Measurements from ENCODE around the gene C2orf81.
"Not testable (repeated sequence)": the region's sequence is repeated elsewhere in the genome, so short reads cannot be mapped to it uniquely, and the experiment has no call there.

C2orf81 gene

GRCh38 chr2:74421221-74421870 is at the start of gene C2orf81, which contains the start of gene WDR54:
C2orf81 (minus strand) TSS chr2:74421619; CDS start chr2:74421560, 59 bp downstream.
WDR54 (plus strand) TSS chr2:74421730; CDS start chr2:74422154, 424 bp downstream.
- Mint-ChIP-seq H3K9me3 (no peaks in the 10 kb centered on the region), H3K27ac (peak within 1 kb of the TSS; percentile 30 to 74 (median 38)), H3K36me3 (ENCODE audit: low read depth) (peaks cover 13% of the 10 kb centered on the region)

GRCh38 chr2:74470742-74471141 is 49.3 kb upstream of the C2orf81 start:
- not testable (repeated sequence) for H3K9me3 Mint-ChIP-seq; H3K27me3 Mint-ChIP-seq (ENCODE audit: low read depth)
- peak overlapping the region; percentile 73 to 87 (median 85) for H3K4me3 Mint-ChIP-seq
- peaks cover 22% of the 10 kb centered on the region for H3K4me1 Mint-ChIP-seq
- peak overlapping the region; percentile 79 to 84 (median 80) for H3K27ac Mint-ChIP-seq
- H3K36me3 Mint-ChIP-seq (ENCODE audit: low read depth), result peaks cover 25% of the 10 kb centered on the region

More at GRCh38 chr2:74421221-74421870, at the start of gene C2orf81, which contains the start of gene WDR54:
- no peak for TF ChIP-seq CTCF (IDR thresholded peaks at IDR 0.05; ENCODE audit: unreplicated experiment in 3 of 3)
- Mint-ChIP-seq H3K27me3 (ENCODE audit: low read depth) (no peaks in the 10 kb centered on the region), H3K4me3 (peak within 1 kb of the TSS; percentile 97 to 98 (median 98)), H3K4me1 (peaks cover 14% of the 10 kb centered on the region)

GRCh38 chr2:74464406-74464805 is 43.0 kb upstream of the C2orf81 start:
- no peak for TF ChIP-seq CTCF (IDR thresholded peaks at IDR 0.05; ENCODE audit: unreplicated experiment in 3 of 3)
- peak overlapping the region; percentile 86 to 99 (median 99) for H3K4me3 Mint-ChIP-seq
- H3K9me3 Mint-ChIP-seq, result no peaks in the 10 kb centered on the region
- peaks cover 11% of the 10 kb centered on the region for H3K36me3 Mint-ChIP-seq (ENCODE audit: low read depth)
- no peaks in the 10 kb centered on the region for H3K27me3 Mint-ChIP-seq (ENCODE audit: low read depth)
- H3K27ac Mint-ChIP-seq, result peak overlapping the region in 1 of 3 experiments; percentile 63
- peaks cover 13% of the 10 kb centered on the region for H3K4me1 Mint-ChIP-seq

GRCh38 chr2:74462786-74463105 is 41.3 kb upstream of the C2orf81 start:
- H3K9me3 Mint-ChIP-seq, result no peaks in the 10 kb centered on the region
- H3K36me3 Mint-ChIP-seq (ENCODE audit: low read depth), result peaks cover 11% of the 10 kb centered on the region
- H3K4me3 Mint-ChIP-seq, result peak overlapping the region; percentile 70 to 89 (median 85)
- H3K4me1 Mint-ChIP-seq, result peaks cover 22% of the 10 kb centered on the region
- H3K27me3 Mint-ChIP-seq (ENCODE audit: low read depth), result no peaks in the 10 kb centered on the region
- no peak for TF ChIP-seq CTCF (IDR thresholded peaks at IDR 0.05; ENCODE audit: unreplicated experiment in 3 of 3)
- peak overlapping the region in 2 of 3 experiments; percentile 47 to 62 for H3K27ac Mint-ChIP-seq

- TF ChIP-seq CTCF (IDR thresholded peaks at IDR 0.05; ENCODE audit: unreplicated experiment in 3 of 3), result no peak
- Mint-ChIP-seq H3K4me3 (peak overlapping the region; percentile 70 to 89 (median 85)), H3K9me3 (no peaks in the 10 kb centered on the region), H3K36me3 (ENCODE audit: low read depth) (peaks cover 11% of the 10 kb centered on the region), H3K27me3 (ENCODE audit: low read depth) (no peaks in the 10 kb centered on the region), H3K4me1 (peaks cover 24% of the 10 kb centered on the region), H3K27ac (peak overlapping the region in 1 of 3 experiments; percentile 47)
Measured at GRCh38 chr2:74462054-74462785, 40.8 kb upstream of the C2orf81 start.

- Mint-ChIP-seq H3K4me1 (peaks cover 32% of the 10 kb centered on the region), H3K27me3 (ENCODE audit: low read depth) (no peaks in the 10 kb centered on the region), H3K36me3 (ENCODE audit: low read depth) (peaks cover 11% of the 10 kb centered on the region), H3K4me3 (peak overlapping the region; percentile 57 to 75 (median 60)), H3K9me3 (no peaks in the 10 kb centered on the region), H3K27ac (no peak overlapping the region)
- TF ChIP-seq CTCF (IDR thresholded peaks at IDR 0.05; ENCODE audit: unreplicated experiment in 3 of 3), result no peak
Measured at GRCh38 chr2:74461187-74462053, 40.0 kb upstream of the C2orf81 start.

- H3K27me3 Mint-ChIP-seq (ENCODE audit: low read depth); H3K9me3 Mint-ChIP-seq: not testable (repeated sequence)
- H3K4me3 Mint-ChIP-seq, result peak overlapping the region; percentile 94 to 97 (median 96)
- H3K36me3 Mint-ChIP-seq (ENCODE audit: low read depth), result peaks cover 11% of the 10 kb centered on the region
- H3K27ac Mint-ChIP-seq, result peak overlapping the region; percentile 35 to 99 (median 83)
- peaks cover 40% of the 10 kb centered on the region for H3K4me1 Mint-ChIP-seq
Measured at GRCh38 chr2:74460187-74460586, 38.8 kb upstream of the C2orf81 start.

- not testable (repeated sequence) for H3K9me3 Mint-ChIP-seq; H3K27me3 Mint-ChIP-seq (ENCODE audit: low read depth)
- peaks cover 11% of the 10 kb centered on the region for H3K36me3 Mint-ChIP-seq (ENCODE audit: low read depth)
- H3K27ac Mint-ChIP-seq, result peak overlapping the region; percentile 83 to 99 (median 96)
- peaks cover 46% of the 10 kb centered on the region for H3K4me1 Mint-ChIP-seq
- H3K4me3 Mint-ChIP-seq, result peak overlapping the region; percentile 94 to 97 (median 96)
Measured at GRCh38 chr2:74459503-74460118, 38.2 kb upstream of the C2orf81 start.

All from nephron (organoid).